ENCODE measurements around the gene EIPR1.

DNA sequence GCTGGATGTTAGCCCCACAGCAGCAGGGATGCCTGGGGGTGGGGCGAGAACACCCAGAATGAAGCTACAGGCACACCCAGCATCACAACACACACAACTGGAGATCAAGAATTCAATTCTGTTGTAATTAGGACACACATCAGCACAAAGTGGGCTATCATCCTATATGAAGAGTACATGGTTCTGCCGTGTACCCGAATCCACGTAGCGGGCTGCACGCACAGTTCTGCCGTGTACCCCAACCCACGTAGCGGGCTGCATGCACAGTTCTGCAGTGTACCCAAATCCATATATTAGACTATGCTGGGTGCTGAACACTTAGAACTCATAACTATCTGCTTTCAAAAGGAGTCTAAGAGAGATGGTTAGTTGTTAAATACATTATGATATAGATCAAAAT lies 86.5 kb downstream of the EIPR1 start:
- TF ChIP-seq, protein P1, sequence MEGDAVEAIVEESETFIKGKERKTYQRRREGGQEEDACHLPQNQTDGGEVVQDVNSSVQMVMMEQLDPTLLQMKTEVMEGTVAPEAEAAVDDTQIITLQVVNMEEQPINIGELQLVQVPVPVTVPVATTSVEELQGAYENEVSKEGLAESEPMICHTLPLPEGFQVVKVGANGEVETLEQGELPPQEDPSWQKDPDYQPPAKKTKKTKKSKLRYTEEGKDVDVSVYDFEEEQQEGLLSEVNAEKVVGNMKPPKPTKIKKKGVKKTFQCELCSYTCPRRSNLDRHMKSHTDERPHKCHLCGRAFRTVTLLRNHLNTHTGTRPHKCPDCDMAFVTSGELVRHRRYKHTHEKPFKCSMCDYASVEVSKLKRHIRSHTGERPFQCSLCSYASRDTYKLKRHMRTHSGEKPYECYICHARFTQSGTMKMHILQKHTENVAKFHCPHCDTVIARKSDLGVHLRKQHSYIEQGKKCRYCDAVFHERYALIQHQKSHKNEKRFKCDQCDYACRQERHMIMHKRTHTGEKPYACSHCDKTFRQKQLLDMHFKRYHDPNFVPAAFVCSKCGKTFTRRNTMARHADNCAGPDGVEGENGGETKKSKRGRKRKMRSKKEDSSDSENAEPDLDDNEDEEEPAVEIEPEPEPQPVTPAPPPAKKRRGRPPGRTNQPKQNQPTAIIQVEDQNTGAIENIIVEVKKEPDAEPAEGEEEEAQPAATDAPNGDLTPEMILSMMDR (IDR thresholded peaks at IDR 0.05) = no peak
- no peak for TF ChIP-seq POLR2A (IDR thresholded peaks at IDR 0.05)
